GM08714 (cell line): ENCODE results near the gene PROCA1.

Source experiments
- H3K4me3 ChIP-seq: fragments of 200-500 bp; sonication (Bioruptor generic); 2 replicates; pipeline ENCODE4 v1.5.1; 2014; ENCODE audit warnings: mild to moderate bottlenecking, low read length, inconsistent platforms
- ZNF274 ChIP-seq: IDR thresholded peaks from 2 replicates; pipeline ENCODE4 v1.6.1; 2012; ENCODE audit warnings: mild to moderate bottlenecking, low read depth, low read length

The PROCA1 gene

DNA sequence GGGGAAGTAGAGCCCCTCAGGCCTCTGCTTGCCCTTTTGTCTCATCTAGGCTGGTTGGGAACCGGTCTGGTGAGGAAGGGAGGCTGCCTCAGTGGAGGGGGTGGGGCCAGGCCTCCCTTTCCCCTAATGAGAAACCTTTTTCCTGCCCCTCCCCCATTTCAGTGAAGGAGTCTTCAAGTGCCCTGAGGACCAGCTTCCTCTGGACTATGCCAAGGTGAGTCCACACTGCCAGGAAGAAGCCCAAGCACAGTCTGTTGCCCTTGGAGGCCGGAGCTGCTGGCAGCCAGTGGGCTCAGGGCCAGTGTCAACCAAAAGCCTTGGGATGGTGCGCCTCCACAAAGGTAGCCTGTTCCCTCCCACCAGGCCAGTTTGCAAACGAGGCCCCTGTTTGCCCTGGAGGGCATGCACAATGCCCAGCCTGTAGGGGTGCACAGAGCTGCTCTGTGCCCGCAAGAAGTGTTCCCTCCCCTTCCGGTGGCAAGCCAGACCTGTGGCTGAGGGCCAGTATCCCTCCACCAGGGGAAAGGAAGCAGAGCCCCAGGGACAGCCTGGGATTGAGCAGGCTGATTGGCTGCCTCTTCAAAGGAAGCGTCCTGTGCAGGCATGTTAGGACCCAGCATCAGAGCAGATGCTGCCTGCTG is 35.5 kb upstream of the PROCA1 start:
- no peak overlapping the region; the same call in 1 of the 2 replicates for H3K4me3 ChIP-seq
- no peak for TF ChIP-seq ZNF274

DNA sequence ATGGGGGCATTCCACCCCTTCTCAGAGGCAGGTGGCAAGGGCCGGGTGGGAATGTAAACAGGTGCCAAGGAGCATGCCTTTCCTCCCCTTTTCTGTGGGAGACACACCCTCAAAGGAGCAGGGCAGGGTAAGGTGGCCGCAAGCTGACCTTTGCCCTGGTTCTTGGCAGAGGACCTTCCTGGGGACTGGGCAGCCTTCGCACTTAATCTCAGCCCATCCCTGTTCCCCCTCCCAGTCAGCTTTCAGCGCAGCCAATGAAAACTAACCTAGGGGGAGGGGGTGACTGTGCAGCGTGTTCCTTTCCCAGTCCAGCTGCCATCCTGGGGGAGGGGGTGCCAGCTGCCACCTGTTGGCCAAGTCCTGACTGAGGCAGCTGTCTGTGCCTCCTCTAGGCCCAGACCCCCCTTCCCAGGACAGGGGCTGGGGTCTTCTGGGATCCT is 34.9 kb upstream of the PROCA1 start:
- peak overlapping the region; percentile 93; the same call in 1 of the 2 replicates for H3K4me3 ChIP-seq
- no peak for TF ChIP-seq ZNF274

- TF ChIP-seq ZNF274, result no peak
- peak overlapping the region; percentile 93 for H3K4me3 ChIP-seq
These were observed 34.2 kb upstream of the PROCA1 start for GRCh38 chr17:28745786-28746411.

DNA sequence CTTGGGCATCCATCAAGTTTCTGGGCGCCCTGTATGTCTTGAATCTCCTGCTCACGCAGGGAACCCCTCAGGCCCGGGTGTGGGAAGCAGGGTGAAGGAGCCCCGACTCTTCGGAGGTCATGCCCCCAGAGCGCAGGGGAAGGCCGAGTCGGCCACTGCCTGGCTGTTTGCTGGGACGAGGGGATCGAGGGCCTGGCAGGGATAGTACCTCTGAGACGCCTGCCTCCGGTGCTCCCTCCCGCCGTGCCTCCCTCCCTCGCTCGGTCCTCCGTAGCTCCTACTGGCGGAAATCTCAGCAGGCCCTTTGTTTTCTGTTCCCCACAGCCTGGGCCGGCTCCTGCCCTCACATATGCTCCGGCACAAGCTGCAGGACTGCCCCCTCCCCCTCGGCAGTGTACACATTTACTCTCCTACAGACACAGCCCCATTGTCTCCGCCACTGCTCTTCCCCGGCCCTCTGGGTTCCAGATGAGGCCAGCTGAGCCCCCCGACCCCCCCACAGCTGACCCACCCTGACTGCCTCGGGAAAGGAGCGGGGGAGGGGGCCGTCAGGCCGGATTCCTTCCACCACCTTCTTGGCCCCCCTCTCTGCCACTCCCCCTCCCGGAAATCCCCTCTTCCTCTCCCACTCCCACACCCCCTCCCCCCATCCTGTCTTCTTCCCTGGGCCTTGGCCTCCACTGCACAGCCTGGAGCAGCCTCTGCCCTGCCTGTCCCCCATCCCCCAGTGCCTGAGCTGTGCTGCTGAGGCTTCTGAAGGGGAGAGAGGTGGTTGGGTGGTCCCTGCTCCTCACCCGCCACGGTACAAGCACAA is 33.5 kb upstream of the PROCA1 start:
- no peak for TF ChIP-seq ZNF274
- H3K4me3 ChIP-seq, result peak overlapping the region; percentile 93

GRCh38 chr17:28744104-28744971 is 32.6 kb upstream of the PROCA1 start:
- H3K4me3 ChIP-seq, result peak overlapping the region; percentile 93
- no peak for TF ChIP-seq ZNF274

DNA sequence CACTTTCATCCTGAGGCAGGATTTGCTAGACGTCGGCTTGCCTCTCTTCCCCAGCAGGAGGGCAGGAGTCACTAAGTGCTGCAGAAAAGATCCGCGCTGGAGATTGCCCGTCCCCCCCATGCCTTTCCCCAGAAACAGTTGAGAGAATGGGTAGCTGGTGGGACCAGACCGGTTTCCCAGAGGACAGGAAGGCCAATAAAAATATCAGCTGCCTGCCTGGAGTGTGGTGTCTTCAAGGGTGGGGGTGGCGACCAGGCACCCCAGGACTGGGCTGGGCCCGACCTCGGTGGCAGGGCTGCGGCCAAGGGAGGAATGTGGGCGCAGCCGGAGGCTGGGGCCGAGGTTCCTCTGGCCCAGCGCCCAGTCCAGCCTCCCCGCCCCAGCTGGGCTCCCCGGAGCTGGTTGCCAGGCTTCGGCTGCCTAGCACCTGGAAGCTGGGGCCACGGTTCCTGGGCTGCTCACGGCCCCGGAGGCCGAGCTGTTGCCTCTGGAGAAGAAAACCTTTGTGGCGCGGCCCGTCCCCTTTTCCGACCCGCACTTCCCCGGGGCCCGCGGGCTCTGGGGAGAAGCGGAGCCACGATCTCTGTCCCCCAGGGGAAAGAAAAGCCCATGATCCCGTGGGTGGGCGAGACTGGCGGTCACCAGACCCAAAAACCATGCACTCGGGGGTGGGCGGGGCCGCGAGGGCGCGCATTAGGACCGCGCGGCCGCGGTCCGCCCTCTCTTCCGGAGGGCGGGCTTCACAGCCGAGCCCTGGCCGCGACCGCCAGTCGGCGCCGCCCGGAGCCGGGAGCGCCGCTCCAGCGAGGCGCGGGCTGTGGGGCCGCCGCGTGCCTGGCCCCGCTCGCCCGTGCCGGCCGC is 31.8 kb upstream of the PROCA1 start, which contains the start of gene TRAF4:
TRAF4 (plus strand) TSS at position 769 of the 861 bp plus-strand sequence. CDS start 102 bp downstream, outside the sequence.
- no peak for TF ChIP-seq ZNF274
- peak within 1 kb of the TSS; percentile 93 for H3K4me3 ChIP-seq

DNA sequence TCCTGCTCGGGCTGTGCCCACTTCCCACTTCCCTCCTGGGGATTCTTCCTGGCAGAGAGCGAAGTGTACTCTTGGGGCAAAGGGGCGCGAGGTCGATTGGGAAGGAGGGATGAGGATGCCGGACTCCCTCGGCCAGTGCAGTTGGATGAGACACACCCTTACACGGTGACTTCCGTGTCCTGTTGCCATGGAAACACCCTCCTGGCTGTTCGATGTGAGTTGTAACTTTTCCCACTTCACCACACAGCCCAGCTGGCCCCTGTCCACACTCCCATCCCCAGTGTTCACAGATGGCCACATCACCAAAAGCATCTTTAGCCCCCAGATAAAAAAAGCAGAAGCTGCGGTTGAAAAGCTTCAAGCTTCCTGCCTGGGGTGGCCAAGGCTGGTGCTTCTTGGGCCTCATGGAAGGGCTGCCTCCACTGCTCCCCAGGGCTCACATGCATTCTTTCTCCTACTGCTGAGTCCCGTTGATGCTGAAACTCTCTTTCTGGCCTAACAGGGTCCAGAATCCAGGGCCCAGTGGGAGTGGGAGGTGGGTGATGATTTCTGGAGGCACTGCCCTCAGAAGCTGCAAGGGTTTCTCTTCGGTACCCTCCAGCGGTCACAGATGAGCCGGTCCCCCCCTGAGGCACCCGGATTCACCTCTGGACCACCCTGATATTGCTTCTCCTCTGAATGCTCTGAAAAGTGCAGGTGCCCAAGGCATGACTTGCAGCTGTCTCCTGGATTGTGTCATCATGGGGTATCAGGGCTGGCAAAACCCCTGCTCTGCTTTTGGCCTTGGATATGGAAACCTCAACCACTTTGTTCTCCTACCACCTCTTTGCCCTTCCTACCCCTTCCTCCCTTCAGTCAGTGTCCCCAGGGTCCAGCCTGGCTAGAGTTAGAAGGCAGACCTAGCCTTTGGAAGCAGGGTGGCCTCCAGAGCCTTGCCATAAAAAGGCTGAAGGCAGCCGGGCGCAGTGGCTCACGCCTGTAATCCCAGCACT is 30.0 kb upstream of the PROCA1 start:
- H3K4me3 ChIP-seq, result no peak overlapping the region; the same call in 1 of the 2 replicates
- TF ChIP-seq ZNF274, result no peak

- no peak; the same call in 1 of the 2 replicates for TF ChIP-seq ZNF274
- H3K4me3 ChIP-seq, result no peak overlapping the region; the same call in 1 of the 2 replicates
These were observed 29.0 kb upstream of the PROCA1 start for GRCh38 chr17:28740406-28741357.

DNA sequence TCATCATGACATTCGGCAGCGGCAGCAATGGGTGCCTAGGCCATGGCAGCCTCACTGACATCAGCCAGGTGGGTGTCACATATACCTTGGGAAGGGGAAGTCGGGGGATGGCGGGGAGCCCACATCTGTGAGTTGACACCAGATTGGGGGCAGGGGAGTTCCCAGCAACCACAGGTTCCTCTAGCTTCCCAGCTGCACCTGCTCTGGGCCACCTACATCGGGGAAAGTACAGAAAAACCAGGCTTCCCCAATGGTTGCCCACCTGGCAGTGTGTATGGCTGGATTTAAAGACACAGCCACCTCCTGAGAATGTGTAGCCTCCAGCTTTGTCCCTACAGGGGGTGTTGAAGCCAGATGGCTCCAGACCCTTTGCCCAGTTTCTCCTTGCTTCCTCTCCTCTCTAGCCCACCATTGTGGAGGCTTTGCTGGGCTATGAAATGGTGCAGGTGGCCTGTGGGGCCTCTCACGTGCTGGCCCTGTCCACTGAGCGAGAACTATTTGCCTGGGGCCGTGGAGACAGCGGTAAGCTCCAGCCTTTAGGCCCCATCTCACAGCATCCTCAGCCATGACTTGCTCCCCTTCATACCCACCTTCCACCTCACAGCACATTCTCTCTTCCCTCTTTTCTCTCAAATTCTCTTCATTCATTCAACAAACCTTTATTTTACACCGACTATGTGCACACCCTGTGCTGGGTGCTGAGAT is 27.1 kb upstream of the PROCA1 start:
- TF ChIP-seq ZNF274, result no peak
- peak overlapping the region; percentile 8; the same call in 1 of the 2 replicates for H3K4me3 ChIP-seq
